ENCODE data around the gene MYPOP.

Gene MYPOP

DNA sequence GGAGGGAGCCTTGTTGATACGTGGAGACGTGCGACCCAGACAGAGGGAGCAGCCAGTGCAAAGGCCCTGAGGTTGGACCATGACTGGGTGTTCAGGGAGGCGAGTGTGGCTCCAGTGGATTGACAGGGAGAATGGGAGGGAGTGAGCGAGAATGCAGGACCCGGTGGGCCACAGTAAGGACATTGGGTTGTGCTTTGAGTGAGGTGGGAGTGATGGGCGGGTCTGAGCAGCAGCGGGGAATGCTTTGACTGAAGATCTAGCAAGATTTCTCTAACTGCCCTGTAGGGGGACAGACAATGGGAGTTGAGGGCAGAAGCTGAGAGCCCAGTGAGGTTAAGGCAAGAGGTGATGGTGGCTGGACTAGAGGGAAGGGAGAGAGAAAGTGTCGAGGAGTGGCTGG is 19.9 kb upstream of the MYPOP start:
- DNase-seq (ENCODE audit: low read depth): no peak
- in situ Hi-C loops (cut with HindIII; ENCODE audit: low sequenced_read_pairs): loop anchor here (10.0 kb wide), 1 partner anchor 83 kb away; no protein-coding TSS in a partner anchor

DNA sequence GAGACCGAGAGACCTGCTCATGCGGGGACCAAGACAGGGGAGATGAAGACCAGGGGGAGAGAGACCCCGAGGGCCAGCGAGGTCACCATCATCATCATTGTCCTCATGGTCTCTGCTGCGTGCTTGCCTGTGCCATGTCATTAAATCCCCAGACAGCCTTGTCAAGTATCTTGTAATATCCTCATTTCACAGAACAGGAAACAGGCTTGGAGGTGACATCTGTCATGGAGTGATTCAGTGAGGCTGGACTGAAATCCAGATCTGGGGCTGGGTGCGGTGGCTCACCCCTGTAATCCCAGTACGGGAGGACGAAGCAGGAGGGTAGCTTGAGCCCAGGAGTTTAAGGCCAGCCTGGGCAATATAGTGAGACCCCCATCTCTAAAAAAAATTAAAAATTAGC is 18.0 kb upstream of the MYPOP start:
- in situ Hi-C loops (cut with HindIII; ENCODE audit: low sequenced_read_pairs): loop anchor here (10.0 kb wide), 1 partner anchor 84 kb away; no protein-coding TSS in a partner anchor

More for the DNA sequence above, 19.9 kb upstream of the MYPOP start:
- H3K4me3 ChIP-seq (ENCODE audit: low read depth, low read length): no peak overlapping the region
- TF ChIP-seq, protein P1, sequence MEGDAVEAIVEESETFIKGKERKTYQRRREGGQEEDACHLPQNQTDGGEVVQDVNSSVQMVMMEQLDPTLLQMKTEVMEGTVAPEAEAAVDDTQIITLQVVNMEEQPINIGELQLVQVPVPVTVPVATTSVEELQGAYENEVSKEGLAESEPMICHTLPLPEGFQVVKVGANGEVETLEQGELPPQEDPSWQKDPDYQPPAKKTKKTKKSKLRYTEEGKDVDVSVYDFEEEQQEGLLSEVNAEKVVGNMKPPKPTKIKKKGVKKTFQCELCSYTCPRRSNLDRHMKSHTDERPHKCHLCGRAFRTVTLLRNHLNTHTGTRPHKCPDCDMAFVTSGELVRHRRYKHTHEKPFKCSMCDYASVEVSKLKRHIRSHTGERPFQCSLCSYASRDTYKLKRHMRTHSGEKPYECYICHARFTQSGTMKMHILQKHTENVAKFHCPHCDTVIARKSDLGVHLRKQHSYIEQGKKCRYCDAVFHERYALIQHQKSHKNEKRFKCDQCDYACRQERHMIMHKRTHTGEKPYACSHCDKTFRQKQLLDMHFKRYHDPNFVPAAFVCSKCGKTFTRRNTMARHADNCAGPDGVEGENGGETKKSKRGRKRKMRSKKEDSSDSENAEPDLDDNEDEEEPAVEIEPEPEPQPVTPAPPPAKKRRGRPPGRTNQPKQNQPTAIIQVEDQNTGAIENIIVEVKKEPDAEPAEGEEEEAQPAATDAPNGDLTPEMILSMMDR (IDR thresholded peaks at IDR 0.05; ENCODE audit: low read depth, low read length, missing control alignments): no peak

DNA sequence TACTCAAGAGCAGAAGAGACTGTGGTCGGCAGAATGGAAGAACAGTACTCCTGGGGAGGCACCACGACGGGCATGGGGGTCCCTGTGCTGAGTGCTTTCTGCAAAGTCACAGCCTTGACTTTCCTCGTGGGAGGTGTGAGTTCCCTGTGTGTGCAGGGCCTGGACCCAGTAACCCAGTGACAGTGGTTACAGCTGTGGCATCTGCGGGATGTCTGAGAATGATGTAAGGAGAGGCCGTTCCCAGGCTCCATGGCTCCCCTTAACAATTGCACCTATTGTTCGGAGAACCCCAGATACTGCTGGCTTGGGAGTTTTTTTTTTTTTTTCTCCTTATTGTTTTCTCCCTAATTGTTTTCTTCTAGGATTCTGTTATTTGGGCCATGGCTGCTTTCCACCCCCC is 17.3 kb upstream of the MYPOP start:
- in situ Hi-C loops (cut with HindIII; ENCODE audit: low sequenced_read_pairs): loop anchor here (10.0 kb wide), 1 partner anchor 85 kb away; no protein-coding TSS in a partner anchor
- TF ChIP-seq, protein P1 (IDR thresholded peaks at IDR 0.05; ENCODE audit: low read depth, low read length, missing control alignments): no peak
- H3K4me3 ChIP-seq (ENCODE audit: low read depth, low read length): no peak overlapping the region
- no peak for DNase-seq (ENCODE audit: low read depth)

More for the DNA sequence above, 18.0 kb upstream of the MYPOP start:
- no peak overlapping the region for H3K4me3 ChIP-seq (ENCODE audit: low read depth, low read length)
- TF ChIP-seq, protein P1 (IDR thresholded peaks at IDR 0.05; ENCODE audit: low read depth, low read length, missing control alignments): no peak
- no peak for DNase-seq (ENCODE audit: low read depth)

DNA sequence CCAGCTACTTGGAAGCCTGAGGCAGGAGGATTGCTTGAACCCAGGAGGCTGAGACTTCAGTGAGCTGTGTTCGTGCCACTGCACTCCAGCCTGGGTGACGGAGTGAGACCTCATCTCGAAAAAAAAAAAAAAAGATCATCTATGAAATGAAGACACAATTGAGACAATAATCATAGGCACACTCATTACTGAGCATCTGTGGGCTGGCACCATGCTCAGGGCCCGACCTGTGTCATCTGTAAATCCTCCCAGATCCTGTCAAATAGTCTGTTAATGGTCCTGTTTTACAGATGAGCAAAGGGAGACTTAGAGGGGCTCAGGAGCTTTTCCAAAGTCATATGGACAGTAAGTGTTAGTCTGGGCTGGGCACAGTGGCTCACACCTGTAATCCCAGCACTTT is 16.3 kb upstream of the MYPOP start:
- in situ Hi-C loops (cut with HindIII; ENCODE audit: low sequenced_read_pairs): no loop called here
- DNase-seq (ENCODE audit: low read depth): no peak
- no peak overlapping the region for H3K4me3 ChIP-seq (ENCODE audit: low read depth, low read length)
- TF ChIP-seq, protein P1 (IDR thresholded peaks at IDR 0.05; ENCODE audit: low read depth, low read length, missing control alignments): no peak

DNA sequence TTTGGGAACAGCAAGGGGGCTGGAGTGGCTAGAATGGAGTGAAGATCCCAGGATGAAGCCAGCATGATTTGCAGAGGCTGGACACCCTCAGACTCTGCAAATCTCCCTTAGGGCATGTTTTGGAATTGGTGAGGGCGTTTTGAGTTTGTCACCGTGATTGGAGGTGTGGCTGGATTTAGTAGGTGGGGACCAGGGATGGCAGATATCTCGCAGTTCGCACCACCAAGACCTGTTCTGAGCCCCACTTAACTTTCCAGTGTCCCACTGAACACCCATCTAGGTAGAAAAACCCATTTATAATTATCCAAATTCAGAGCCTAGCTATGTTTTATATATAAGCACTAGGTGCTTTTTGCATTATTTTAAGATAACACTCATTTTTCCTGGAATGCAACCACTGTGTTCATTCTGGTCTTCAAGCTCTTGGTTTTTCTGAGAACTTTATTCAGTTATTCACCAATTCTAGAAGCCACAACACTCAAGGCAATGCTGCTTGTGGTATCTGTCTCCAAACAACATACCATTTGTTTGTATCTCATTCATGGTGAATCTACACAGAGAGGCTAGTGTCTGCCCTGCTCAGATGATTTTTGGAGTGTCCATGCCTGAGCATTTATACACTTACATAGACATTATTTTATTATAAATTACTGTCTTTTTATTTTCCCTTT is 15.1 kb upstream of the MYPOP start:
- TF ChIP-seq, protein P1 (IDR thresholded peaks at IDR 0.05; ENCODE audit: low read depth, low read length, missing control alignments): no peak
- H3K4me3 ChIP-seq (ENCODE audit: low read depth, low read length): no peak overlapping the region
- DNase-seq (ENCODE audit: low read depth): no peak
- in situ Hi-C loops (cut with HindIII; ENCODE audit: low sequenced_read_pairs): no loop called here

DNA sequence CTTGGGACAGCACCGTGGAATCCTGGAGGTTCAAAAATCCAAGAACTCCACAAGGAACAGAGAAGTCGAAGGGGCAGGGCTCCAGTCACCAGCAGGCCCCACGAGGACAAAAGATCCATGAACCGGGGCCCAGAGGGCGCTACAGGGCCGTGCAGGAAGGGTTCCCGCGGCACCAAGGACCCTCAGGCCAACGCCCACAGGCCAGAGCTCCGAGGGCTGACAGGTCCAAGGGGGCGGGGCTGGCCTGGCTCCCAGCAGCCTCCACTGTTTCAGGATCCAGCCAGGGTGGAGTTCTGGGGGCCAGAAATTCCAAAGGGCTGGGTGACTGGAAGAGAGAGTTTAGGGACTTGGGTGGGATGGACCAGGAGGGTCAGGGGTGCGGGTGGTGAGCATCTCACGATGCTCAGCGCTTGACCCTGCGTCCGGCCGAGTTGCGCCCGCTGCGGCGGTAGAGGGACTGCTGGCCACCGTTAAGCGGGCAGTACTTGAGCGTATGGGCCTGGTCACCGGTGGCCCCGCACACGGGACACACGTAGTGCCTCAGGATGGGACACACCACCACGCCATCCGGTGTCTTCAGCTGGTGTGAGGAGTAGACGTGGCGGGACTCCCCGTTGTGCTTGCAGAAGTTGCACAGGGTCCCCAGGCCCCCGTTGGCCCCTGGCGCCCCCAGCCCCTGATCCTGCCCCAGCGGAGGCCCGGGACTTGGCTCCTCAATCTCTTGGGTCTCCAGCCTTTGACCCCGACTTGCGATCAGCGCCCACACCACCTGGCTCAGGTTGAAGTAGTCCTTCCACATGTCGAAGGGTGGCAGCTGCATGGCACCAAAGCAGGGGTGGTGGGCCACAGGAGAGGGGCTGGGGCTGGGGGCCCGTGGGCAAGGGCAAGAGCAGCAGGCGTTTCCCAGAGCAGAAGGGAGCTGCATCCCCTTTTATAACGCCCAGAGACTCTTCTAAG is 11.7 kb upstream of the MYPOP start, which contains the start of gene NANOS2:
Gene NANOS2 (minus strand): TSS at position 905 of the 957 bp plus-strand sequence. CDS start 85 bp downstream, at position 820.
- TF ChIP-seq, protein P1 (IDR thresholded peaks at IDR 0.05; ENCODE audit: low read depth, low read length, missing control alignments): no peak
- in situ Hi-C loops (cut with HindIII; ENCODE audit: low sequenced_read_pairs): no loop called here
- H3K4me3 ChIP-seq (ENCODE audit: low read depth, low read length): no peak within 1 kb of the TSS
- no peak for DNase-seq (ENCODE audit: low read depth)

All from astrocyte of the cerebellum (primary cell).